ENCODE results near the gene PCBP1. TPM values are rescaled to one million over a fixed set of nuclear protein-coding genes. Genes with fewer than 3 reads are reported as not detected.
A peak's percentile ranks its signal among the peaks of the same experiment; 100 is the strongest.

The PCBP1 gene
- total RNA-seq, 2 experiments from 2014 or later, result 58.2 to 423 TPM

GRCh38 chr2:70087702-70088597, 673 bp downstream of the PCBP1 start:
- Histone ChIP-seq H3K4me2 (ENCODE audit: low read length) (peak overlapping the region; percentile 84), H3K79me2 (ENCODE audit: insufficient read depth, low read depth, low read length) (peaks cover 62% of the 10 kb centered on the region), H3K36me3 (ENCODE audit: insufficient read depth, low read length) (peaks cover 49% of the 10 kb centered on the region), H3K9me2 (ENCODE audit: insufficient read depth, low read length) (no peaks in the 10 kb centered on the region), H3K4me3 (ENCODE audit: low read depth, low read length, poor library complexity, severe bottlenecking) (peak overlapping the region; percentile 98), H2AFZ (ENCODE audit: low read length) (no peak overlapping the region), H3K27ac (ENCODE audit: low read depth, low read length, poor library complexity, severe bottlenecking) (peak overlapping the region; percentile 94), H3K9me3 (ENCODE audit: low read length) (no peaks in the 10 kb centered on the region), H3K4me1 (ENCODE audit: insufficient read depth, low read length, poor library complexity, severe bottlenecking) (peaks cover 59% of the 10 kb centered on the region), H4K20me1 (ENCODE audit: insufficient read depth, low read length) (peaks cover 4% of the 10 kb centered on the region; the same call in 1 of the 2 replicates)
- TF ChIP-seq EZH2phosphoT487 (IDR thresholded peaks at IDR 0.05; ENCODE audit: borderline replicate concordance, low read depth, low read length) (no peak), CTCF (conservative IDR thresholded peaks at IDR 0.05; ENCODE audit: low read length) (no peak)
- DNase-seq (ENCODE audit: low spot score), result peak; percentile 61
- ChIA-PET POLR2A (interaction anchor here (0.6 to 3.9 kb wide), 7 partner anchors 14 to 50 kb away, joined by 3 to 26 read pairs (median 3); no protein-coding TSS in a partner anchor), CTCF (ENCODE audit: unreplicated experiment) (no interaction called here)
- intact Hi-C loops (cut with micrococcal nuclease; ENCODE audit: unreplicated experiment), result loop anchor here (1.0 to 5.0 kb wide), 7 partner anchors 45 to 979 kb away; partner anchors contain the start of genes C2orf42, NAGK, SNRPG and TIA1
- BruUV-seq (replicated peaks), result no TSS peak

- Histone ChIP-seq H4K20me1 (ENCODE audit: insufficient read depth, low read length) (peaks cover 4% of the 10 kb centered on the region; the same call in 1 of the 2 replicates), H3K27ac (ENCODE audit: low read depth, low read length, poor library complexity, severe bottlenecking) (peak overlapping the region; percentile 94), H2AFZ (ENCODE audit: low read length) (no peak overlapping the region), H3K4me3 (ENCODE audit: low read depth, low read length, poor library complexity, severe bottlenecking) (peak overlapping the region; percentile 98), H3K4me2 (ENCODE audit: low read length) (peak overlapping the region; percentile 84), H3K9me3 (ENCODE audit: low read length) (no peaks in the 10 kb centered on the region), H3K36me3 (ENCODE audit: insufficient read depth, low read length) (peaks cover 43% of the 10 kb centered on the region), H3K79me2 (ENCODE audit: insufficient read depth, low read depth, low read length) (peaks cover 57% of the 10 kb centered on the region), H3K9me2 (ENCODE audit: insufficient read depth, low read length) (no peaks in the 10 kb centered on the region), H3K4me1 (ENCODE audit: insufficient read depth, low read length, poor library complexity, severe bottlenecking) (peaks cover 58% of the 10 kb centered on the region)
- BruUV-seq (replicated peaks), result TSS peak; percentile 91
- no peak for DNase-seq (ENCODE audit: low spot score)
- CTCF ChIA-PET (ENCODE audit: unreplicated experiment), result interaction anchor here (0.9 kb wide), 1 partner anchor 15 kb away, joined by 3 read pairs; no protein-coding TSS in a partner anchor
- TF ChIP-seq EZH2phosphoT487 (IDR thresholded peaks at IDR 0.05; ENCODE audit: borderline replicate concordance, low read depth, low read length), result no peak
- no peak for TF ChIP-seq CTCF (conservative IDR thresholded peaks at IDR 0.05; ENCODE audit: low read length)
- intact Hi-C loops (cut with micrococcal nuclease; ENCODE audit: unreplicated experiment), result loop anchor here (1.0 to 5.0 kb wide), 7 partner anchors 37 to 979 kb away; partner anchors contain the start of genes C2orf42, NAGK, SNRPG and TIA1
- POLR2A ChIA-PET, result interaction anchor here (0.8 to 3.9 kb wide), 8 partner anchors 16 to 50 kb away, joined by 3 to 26 read pairs (median 4); no protein-coding TSS in a partner anchor
These were observed 1.4 kb downstream of the PCBP1 start for GRCh38 chr2:70088598-70089219.

All from OCI-LY7 (cell line).